GM19397 (cell line): Measurements from ENCODE around the gene OR6X1.

Source experiments
- ATAC-seq: cut with Tn5 transposase; IDR thresholded peaks from one replicate; pipeline ENCODE4 v1.9.1; 2021; ENCODE audit warnings: mild to moderate bottlenecking, moderate library complexity; ENCODE audit not compliant: unreplicated experiment

The OR6X1 gene, protein sequence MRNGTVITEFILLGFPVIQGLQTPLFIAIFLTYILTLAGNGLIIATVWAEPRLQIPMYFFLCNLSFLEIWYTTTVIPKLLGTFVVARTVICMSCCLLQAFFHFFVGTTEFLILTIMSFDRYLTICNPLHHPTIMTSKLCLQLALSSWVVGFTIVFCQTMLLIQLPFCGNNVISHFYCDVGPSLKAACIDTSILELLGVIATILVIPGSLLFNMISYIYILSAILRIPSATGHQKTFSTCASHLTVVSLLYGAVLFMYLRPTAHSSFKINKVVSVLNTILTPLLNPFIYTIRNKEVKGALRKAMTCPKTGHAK

DNA sequence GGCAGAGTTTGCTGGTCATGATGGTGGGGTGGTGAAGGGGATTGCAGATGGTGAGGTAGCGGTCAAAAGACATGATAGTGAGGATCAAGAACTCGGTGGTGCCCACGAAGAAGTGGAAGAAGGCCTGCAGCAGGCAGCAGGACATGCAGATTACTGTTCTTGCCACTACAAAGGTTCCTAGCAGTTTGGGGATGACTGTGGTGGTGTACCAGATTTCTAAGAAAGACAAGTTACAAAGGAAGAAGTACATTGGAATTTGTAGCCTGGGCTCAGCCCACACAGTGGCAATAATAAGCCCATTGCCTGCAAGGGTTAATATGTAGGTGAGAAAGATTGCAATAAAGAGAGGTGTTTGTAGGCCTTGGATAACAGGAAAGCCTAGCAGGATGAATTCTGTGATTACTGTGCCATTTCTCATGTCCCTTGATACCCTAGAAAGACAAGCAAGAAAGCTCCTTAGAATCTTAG is at the start of gene OR6X1:
Gene OR6X1 (minus strand): TSS at position 418 of the 468 bp plus-strand sequence. CDS start 0 bp downstream, at position 418.
- no peak for ATAC-seq

DNA sequence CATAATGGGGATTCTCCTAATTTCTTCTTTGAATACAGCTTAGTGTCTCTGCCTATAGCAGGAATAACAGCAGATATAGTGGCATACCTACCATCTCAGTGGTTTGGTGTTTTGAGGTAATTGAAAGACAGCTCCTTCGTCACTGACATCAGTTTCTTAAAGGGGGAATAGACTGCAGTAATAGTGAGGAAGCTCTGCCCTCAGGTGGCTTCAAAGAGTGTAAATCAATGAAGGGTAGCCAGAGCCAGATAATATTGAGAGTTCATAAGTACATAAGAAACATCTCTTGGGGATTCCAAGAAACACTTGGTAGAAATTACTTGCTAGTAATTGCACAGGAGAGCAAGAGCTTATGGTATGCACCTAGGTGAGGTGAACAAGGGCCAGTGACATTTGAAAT is 47.4 kb upstream of the OR6X1 start:
- no peak for ATAC-seq

DNA sequence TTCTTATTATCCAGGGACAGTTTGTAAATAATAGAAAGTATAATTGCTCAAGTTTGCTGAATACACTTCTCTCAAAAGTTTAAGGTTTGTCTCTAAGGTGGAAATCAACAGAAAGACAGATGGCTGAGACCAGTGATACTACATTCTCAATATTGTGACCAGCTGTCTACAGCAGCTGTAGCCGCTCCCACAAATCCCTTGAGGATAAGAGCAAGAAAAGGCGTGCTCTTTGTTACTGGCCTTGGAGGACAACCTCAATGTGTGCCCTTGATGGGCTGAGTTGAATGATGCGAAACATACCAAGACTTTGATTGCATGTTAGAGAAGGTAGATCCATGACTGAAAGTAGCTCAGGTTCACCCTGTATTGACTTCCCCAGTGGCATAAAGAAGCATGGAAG is 45.7 kb upstream of the OR6X1 start:
- no peak for ATAC-seq

DNA sequence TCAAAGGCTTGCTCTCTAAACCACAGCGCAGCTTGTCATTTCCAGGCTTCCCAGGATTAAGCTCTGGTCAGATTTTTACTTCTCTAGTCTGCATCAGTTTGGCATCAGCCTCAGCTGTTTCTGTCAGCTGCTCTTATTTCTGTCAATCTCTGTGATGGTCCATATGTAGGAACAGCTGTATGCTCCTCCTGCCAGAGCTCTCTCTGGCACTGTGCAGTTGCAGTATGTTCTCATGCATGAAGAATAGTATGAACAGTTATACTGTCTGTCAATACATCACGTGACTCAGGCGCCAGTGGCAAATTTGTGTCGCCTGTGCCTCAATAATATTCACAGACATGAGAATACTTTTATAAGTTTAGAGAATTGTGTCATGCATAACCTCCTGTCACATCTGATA is 45.1 kb upstream of the OR6X1 start:
- ATAC-seq: no peak

DNA sequence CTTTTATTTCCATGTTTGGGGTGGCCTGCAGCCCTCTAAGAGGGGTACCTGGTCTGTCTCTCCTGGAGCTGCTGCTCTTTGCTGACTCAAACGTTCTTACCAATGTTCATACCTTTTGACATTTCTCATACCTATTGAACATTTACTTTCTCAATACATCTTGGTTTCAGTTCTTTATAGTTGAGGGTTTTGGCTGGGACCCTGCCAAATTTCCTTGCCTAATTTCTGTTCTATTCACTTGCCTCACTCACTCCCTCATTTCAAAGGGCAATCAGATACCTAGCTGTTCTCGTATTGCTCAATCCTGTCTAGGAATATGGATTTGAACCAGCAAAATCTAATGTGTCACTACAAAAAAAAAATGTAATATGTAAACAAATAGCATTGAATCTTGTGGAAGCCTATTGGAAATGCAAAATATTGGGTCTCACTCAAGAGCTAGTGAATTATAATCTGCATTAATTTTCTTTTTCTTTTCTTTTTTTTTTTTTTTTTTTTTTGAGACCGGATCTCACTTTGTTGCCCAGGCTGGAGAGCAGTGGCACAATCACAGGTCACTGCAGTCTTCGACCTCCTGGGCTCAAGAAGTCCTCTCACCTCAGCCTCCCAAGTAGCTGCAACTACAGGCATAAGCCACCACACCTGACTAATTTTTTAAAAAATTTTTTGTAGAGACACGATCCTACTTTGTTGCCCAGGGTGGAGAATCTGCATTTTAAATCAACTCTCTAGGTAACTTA is 44.4 kb upstream of the OR6X1 start:
- no peak for ATAC-seq

DNA sequence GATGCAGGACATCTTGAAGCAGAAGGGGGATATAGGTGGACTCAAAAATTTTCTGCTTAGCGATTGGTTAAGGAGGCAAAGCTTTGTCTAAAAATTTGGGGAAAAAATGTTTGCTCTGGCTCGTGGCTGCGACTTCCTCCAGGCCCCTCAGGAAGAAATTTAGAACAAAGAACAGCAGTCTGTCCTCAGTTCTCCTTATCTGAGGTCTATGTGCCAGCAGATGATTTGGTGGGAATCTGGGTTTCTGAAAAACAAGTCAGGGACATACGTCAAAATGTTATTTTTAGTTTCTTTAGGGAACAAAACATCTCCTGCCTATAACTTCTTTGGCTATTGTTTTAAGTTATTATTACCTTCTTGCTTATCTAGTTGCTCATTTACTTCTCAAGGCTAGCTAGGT is 43.8 kb upstream of the OR6X1 start:
- no peak for ATAC-seq

DNA sequence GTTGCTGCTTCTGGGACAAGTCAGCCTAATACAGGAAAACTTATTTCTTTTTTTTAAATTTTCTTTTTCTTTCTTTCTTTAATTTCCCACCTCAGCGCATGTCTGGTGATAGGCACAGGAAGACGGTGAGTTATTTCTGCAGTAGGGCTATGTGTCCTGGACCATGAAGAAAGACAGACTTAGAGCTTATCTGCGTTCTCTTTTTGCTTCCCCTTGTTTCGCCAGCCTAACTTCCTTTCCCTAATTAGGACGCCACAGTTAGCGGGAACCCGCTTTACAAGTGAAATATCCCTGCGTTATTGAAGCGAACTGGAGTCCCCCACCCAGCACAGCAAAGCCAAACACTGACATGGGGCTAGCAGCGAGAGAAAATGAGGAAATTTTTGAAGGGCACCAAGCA is 43.2 kb upstream of the OR6X1 start:
- no peak for ATAC-seq

DNA sequence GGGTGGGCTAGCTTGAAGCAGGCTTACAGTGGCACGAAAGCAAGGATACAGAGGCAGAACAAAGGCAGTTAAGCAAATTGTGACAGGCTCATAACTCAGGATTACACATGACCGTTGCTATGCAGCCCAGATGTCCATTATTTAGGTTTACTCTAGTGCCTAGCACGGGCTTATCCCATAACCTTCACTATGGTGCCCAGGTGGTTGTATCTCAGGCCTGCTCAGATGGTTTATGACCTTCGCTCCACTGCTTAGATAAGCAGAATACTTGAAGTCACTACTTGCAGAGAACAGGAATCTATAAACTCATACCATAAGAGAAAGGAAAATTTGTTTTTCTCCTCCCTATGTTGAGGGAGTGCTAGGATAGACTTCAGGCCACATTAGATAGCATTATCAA is 42.8 kb upstream of the OR6X1 start:
- no peak for ATAC-seq

DNA sequence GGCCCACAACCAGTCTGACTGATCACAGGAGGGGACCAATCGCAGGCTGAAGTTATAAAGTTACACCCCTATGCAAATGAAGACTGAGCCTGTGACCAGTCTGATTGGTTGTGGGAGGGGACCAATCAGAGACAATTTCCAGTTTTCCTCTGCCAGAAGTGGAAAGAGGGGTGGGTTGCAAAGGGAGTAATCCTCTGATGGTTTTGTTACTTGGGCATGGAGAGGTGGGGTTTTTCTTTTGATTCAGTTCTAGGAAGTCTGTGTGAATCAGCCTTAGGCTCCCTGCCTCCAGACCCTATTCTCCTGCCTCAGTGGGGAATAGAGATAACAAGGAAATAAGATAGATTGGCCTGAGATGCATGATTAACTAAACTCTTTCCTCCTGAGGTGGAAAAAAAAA is 41.9 kb upstream of the OR6X1 start:
- ATAC-seq: no peak

DNA sequence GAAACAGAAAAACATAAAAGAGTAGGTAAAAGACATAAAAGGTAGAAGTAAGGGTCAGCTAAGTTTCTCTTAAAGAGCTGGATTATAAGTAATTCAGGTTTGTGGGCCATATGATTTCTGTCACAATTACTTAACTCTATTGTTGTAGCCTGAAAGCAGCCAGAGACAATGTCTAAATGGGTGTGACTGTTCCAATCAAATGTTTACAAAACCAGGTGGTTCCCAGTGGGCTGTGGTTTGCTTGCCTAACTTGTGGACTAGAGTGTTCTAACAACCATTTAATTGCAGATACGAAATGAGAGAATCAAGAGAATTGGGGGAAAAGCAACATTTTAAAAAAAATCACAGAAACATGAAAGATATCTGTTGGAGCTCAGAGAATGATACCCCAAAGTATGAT is 29.2 kb upstream of the OR6X1 start:
- ATAC-seq: no peak

DNA sequence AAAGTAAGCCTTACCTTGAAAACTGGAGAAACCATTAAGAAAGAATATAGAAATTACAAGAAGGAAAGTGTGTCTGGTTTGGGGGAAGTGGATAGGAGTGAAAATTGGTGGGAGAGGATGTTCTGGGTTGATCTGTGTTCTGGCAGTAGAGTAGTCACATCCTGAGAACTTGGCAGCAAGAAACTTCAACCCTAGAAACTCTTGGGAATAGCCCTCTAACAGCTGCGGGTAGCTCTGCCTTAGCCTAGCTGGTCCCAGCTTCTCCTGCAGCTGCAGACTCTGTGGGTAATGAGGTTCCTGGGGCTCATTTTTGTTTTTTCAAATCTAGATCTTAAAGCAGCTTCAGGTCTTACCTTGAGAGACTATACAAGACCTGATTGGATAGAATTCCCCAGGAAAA is 24.2 kb upstream of the OR6X1 start:
- no peak for ATAC-seq

DNA sequence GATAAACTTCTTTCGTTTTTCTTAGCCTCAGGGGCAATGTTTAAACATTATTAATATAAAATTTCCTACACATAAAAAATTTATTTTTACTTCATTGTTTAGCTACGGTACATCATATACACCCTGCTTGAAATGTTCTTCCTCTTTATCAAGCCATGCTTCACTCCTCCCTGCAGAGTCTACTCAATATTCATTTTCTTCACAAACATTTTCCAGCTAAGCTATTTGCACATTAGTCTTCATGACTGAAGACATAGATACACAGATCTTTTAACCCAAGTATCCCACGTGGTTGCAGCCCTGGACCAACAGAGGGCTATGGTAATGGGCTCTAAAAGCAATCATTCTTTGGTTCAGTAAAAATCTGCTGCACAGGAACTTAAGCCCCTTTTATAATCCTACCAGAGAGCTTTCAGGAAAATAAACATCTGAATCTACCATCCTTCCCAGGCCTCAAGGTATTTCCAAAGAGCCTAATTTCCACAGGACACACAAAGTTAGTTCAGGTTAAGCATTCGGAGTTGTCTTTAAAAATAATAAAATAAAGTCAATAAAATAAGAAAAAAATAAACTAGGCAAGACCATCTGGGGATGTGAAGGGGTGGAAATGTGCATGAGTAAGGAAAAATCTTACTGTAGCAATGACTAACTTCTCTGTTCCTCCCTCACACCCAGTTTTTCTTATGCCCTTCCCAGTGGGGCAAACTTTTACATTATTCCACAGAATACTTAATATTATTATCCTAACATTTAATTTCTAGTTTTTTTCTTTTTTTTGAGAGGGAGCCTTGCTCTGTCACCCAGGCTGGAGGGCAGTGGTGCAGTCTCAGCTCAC is 21.6 kb upstream of the OR6X1 start:
- no peak for ATAC-seq

DNA sequence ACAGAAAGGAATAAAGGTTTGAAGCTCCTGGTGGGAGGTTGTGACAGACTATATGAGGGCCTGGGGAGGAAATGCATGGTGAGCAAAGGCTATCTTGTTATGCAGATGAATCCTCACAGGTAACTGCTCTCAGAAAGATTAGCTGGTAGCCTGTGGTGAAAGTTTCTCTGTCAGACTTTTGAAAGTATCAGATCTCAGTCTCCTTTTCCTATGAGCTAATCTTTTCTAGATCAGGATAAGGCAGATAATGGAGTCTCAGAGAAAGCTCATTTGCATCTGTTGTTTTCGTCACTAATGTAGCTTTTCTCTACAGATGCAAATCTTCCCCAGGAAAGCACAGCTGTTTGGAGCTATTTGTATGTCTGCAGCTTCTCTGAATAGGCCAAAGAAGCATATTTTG is 21.0 kb upstream of the OR6X1 start:
- no peak for ATAC-seq

DNA sequence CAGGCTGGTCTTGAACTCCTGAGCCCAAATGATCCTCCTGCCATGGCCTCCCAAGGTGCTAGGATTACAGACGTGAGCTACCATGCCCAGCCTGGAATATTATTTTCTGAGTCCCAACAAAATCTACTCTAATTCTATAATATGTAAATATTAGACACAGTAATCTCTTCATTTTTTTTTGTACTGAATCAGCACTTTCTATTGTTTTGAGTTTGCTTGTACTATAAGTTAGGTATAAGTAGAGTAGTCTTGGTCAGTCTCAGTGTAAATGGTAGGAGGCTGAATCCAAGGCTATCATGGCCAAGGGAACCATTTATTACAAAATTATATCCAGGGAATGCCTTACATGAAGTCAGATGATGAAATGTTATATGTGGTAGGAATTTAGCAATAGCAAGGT is 19.6 kb upstream of the OR6X1 start:
- ATAC-seq: no peak

DNA sequence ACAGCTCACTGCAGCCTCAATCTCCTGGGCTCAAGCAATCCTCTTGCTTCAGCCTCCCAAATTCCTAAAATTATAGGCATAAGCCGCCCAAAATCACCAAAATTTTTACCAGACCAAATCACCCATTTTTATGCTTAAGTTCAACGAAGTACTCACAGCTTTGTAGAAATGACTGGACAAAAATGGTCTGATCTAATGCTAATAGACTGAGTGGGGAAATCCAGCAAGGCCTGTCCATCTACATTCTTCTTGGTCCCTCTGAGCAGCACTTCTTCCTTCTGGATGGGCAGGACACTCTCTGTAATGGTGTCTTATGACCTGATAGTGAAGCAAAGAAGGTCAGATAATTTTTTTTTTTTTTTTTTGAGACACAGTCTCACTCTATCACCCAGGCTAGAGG is 18.7 kb upstream of the OR6X1 start:
- no peak for ATAC-seq

DNA sequence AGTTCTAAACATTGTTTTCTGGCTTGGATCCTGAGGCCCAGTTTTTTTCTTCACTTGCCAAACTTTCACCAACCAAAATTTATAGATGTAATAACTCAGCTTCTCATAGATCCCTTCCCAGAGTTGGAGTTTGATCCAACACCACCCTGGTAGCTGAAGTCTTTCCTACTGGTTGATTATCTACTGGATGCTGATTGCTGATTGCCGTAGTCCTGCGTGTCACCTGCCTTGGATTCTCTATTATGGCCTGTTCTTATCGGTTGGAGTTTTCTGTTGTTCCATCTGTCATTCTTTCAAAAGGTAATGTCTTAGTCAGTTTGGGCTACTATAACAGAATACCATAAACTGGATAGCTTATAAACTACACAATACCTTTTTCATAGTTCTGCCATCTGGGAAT is 17.3 kb upstream of the OR6X1 start:
- ATAC-seq: no peak

DNA sequence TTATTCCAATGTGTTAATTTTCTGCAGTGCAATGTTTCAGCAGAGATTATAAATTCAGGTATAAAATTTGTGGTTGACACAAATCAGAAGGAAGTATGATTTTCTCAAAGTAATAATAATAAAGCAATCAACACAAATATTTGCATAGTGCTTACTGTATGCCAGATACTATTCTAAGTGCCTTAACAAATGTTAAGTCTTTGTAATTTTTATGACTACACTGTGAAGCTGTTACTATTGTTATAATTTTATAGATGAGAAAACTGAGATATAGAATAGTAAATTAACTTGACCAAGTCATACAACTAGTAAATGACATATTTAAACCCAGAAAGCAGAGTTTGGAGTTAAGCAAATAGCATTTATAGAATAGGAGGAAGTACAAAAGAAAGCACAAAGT is 16.4 kb upstream of the OR6X1 start:
- no peak for ATAC-seq

DNA sequence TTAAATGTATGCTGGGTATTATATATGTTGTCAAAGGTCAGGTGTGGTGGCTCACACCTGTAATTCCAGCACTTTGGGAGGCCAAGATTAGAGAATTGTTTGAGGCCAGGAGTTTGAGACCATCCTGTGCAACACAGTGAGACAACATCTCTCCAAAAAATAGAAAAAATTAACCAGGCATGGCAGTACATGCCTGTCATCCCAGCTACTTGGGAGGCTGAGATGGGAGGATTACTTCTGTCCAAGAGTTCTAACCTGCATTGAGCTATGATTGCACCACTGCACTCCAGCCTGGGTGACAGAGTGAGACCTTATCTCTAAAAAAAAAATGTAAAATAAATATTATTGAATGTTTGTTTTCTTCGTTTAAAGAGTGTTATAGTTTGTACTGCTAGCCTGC is 11.3 kb upstream of the OR6X1 start:
- no peak for ATAC-seq

DNA sequence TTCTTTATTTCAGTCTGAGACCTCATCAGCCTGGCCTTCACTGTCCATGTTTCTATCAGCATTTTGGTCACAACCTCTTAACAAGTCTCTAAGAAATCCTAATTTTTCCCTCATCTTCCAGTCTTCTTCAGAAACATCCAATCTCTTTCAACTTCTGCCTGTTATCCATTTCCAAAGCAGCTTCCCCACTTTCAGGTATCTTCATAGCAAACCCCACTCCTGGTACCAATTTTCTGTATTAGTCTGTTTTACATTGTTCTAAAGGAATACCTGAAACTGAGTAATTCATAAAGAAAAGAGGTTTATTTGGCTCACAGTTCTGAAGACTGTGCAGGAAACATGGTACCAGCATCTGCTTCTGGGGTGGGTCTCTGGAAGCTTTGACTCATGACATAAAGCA is 8.1 kb upstream of the OR6X1 start:
- ATAC-seq: no peak

DNA sequence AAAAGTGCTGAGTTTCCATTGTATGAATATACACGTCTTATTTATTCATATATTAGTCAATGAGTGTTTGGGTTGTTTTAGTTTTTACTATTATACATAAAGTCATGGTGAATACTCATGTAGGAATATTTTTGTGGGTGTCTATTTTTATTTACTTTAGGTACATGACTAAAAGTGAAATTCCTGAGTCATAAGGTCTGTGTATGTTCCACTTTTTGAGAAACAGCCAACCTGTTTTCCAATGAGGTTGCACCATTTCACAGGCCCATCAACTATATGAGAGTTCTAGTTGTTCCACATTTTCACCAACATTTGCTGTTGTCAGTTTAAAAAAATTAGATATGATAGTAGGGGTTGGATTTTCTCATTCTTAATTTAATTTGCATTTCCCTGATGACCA is 6.6 kb upstream of the OR6X1 start:
- ATAC-seq: no peak

DNA sequence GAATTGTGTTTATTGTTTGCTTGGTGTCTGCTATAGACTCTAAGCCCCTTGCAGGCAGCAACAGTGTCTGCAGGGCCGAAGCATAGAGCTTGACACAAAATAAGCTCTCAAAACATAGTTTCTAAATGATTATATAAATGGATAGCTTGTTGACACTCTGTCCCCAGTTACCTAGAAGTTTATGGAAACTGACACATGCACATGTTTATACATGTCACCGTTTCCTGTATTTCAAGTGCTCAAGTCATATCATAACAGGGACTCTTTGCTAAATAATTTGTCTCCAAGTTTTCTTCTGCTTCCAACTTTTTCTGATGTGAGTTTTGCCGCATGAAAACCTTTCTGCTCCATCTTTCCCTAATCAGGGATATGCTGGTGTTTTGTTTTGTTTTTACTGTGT is 3.7 kb upstream of the OR6X1 start:
- no peak for ATAC-seq

DNA sequence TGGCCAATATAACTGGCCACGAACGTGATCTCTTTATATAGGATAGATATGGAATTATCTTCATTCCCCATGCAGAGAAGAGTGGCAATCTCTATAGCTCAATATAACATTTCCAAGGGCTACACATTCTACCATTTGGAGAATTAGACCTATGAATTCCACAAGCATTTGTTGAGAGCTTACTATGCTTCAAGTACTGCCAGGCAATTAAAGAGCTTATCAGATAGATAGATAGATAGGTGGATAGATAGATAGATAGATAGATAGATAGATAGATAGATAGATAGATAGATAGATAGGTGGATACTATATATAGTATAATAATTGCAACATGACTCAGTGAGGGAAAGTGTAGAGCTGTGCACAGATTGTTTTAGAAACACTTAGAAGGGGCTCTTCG is 1.5 kb upstream of the OR6X1 start:
- ATAC-seq: no peak
